Stimulated activated CD8-positive, alpha-beta memory T cell treated with anti-CD3 and anti-CD28 coated beads, Interleukin-15, amount 100 ng/mL, for 1 hour (primary cell): ENCODE measurements around the gene TBX1.
A peak's percentile ranks its signal among the peaks of the same experiment; 100 is the strongest.
"Not testable (repeated sequence)": the region's sequence is repeated elsewhere in the genome, so short reads cannot be mapped to it uniquely, and the experiment has no call there.

Experiments
- DNase-seq: peaks from one replicate; pipeline ENCODE4 v3.0.0-alpha.2; 2020; ENCODE audit warnings: low read depth

TBX1 gene

DNA sequence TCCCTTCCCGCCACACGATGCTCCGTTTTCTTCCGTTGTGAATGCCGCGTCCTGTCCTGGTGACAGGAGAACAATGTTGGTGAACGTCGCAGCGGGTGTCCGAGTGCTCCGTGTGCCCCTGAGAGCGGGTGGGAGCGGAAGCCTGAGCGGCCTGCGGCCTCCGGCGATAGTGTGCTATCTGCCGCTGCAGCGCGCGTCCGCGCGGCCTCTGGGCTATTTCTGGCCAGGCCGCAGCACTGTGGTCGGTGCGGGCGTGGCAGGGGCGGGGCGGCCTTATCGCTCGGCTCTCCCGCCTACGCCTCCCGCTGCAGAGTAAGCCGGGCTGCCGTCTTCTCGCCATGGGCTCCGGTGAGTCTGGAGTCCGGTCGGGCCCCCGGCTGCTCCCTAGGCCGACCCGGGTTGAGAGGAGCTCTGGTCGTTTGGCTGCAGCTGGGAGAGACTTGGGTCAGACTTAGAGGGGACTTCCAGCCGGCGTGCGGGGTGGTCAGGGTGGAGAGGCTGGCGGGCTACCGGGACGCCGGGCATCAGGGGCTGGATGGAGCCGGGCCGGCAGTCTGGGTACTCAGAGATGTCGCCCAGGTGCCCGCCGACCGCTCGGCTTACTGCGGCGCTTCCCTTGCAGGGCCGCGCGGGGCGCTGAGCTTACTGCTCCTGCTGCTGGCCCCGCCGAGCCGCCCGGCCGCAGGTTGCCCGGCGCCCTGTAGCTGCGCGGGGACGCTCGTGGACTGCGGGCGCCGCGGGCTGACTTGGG, 37.2 kb upstream of the TBX1 start, which contains the start of gene GP1BB:
TSS of gene GP1BB (plus strand) at position 308 of the 751 bp plus-strand sequence. CDS start at position 339, 31 bp downstream.
- DNase-seq, result no peak

DNA sequence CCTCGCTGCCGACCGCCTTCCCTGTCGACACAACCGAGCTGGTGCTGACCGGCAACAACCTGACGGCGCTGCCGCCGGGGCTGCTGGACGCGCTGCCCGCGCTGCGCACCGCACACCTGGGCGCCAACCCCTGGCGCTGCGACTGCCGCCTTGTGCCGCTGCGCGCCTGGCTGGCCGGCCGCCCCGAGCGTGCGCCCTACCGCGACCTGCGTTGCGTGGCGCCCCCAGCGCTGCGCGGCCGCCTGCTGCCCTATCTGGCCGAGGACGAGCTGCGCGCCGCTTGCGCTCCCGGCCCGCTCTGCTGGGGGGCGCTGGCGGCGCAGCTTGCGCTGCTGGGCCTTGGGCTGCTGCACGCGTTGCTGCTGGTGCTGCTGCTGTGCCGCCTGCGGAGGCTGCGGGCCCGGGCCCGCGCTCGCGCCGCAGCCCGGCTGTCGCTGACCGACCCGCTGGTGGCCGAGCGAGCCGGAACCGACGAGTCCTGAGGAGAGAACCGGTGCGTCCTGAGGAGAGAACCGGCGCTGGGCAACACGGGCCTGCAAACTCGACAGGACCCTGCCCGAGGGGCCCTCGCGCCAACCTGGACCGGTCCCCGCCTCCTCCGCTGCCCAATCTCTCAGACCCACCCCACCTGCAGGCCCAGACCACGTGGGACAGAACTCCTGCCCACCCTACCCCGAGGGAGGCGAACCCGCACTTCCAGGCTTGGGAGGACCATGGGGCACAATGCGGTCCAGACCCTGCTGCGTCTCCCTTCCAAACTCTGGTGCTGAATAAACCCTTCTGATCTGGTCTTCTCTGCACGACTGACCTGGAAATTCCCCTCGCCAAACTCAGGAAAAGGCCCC, 36.4 kb upstream of the TBX1 start:
- no peak for DNase-seq

DNA sequence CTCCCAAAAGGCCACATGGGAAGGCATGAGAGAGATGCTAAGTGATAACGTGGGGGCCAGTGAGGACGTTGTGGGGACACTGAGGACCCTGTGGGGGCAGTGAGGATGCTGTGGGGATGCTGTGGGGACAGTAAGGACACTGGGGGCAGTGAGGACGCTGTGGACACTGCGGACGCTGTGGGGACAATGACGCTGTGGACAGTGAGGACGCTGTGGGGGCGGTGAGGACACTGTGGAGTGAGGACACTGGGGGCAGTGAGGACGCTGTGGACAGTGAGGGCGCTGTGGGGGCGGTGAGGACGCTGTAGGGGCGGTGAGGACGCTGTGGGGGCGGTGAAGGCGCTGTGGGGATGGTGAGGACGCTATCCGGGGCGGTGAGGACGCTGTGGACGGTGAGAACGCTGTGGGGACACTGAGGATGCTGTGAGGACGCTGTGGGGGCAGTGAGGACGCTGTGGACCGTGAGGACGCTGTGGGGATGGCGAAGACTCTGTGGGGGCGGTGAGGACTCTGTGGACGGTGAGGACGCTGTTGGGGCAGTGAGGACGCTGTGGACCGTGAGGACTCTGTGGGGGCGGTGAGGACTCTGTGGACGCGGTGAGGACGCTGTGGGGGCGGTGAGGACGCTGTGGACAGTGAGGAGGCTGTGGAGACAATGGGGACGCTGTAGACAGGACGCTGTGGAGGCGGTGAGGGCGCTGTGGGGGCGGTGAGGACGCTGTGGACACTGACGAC, 35.5 kb upstream of the TBX1 start:
- no peak for DNase-seq

DNA sequence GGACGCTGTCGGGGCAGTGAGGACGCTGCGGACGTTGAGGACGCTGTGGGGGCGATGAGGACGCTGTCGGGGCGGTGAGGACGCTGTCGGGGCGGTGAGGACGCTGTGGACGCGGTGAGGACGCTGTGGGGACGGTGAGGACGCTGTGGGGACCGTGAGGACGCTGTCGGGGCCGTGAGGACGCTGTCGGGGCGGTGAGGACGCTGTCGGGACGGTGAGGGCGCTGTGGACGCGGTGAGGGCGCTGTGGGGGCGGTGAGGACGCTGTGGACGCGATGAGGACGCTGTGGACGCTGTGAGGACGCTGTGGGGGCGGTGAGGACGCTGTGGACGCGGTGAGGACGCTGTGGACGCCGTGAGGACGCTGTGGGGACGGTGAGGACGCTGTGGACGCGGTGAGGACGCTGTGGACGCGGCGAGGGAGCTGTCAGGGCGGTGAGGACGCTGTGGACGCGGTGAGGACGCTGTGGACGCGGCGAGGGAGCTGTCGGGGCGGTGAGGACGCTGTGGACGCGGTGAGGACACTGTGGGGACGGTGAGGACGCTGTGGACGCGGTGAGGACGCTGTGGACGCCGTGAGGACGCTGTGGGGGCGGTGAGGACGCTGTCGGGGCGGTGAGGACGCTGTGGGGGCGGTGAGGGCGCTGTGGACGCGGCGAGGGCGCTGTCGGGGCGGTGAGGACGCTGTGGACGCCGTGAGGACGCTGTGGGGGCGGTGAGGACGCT, 34.4 kb upstream of the TBX1 start:
- not testable (repeated sequence) for DNase-seq

DNA sequence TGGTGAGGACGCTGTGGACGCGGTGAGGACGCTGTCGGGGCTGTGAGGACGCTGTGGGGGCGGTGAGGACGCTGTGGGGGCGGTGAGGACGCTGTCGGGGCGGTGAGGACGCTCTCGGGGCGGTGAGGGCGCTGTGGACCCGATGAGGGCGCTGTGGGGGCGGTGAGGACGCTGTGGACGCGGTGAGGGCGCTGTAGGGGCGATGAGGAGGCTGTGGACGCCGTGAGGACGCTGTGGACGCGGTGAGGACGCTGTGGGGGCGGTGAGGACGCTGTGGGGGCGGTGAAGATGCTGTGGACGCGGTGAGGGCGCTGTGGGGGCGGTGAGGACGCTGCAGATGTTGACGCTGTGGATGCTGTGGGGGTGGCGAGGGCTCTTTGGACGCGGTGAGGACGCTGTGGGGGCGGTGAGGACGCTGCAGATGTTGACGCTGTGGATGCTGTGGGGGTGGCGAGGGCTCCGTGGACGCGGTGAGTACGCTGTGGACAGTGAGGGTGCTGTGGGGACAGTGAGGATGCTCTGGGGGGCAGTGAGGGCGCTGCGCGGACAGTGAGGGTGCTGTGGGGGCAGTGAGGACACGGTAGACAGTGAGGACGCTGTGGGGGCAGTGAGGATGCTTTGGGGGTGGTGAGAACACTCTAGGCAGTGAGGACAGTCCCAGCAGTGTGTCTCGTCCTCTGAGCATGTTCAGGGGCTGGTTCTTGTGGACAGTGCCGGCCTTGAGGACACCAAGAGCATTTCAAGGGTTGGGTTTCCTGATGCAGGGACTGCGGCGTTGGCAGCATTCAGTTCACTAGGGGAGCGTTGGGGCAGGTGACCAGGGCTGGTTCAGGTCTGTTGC, 33.0 kb upstream of the TBX1 start:
- no peak for DNase-seq

GRCh38 chr22:19728271-19728670, 32.3 kb upstream of the TBX1 start:
- DNase-seq, result no peak

DNA sequence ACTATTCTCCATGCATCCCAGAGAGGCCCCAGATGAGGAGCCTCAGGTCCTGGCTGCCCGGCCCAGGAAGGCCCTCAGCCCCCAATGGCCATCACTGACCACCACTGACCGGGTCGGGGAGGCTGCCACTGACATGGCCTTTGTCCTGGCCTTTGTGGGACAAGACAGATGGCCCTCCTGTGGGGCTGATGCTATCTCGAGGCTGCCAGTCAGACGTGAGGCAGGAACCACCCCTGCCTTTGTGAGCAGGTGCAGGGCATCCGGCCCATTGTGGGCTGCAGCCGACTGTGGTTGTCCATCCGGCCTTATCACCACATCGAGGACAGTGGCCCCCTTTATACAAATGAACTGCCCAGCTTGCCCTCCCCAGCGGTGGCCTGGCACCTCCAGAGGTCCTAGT, 31.7 kb upstream of the TBX1 start:
- no peak for DNase-seq

DNA sequence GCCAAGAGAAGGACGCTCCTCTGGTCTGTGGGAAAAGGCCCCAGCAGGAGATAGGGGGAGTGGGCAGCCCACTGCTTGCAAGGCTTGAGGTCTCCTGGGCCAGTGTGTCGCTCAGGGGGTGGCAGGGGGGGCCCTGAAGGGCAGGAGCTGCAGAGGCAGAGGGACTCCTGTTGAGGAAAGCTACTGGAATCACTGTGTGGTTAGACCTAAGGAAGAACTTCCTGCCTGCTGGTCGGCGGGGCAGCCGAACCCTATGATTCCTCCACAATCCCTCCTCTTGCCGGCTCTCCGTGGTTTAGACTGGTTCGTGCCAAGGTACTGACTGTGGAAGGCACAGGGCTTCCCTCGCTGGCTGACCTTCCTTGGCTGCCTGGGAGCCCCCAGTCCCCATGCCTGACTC, 31.1 kb upstream of the TBX1 start:
- DNase-seq, result no peak

- no peak for DNase-seq
Measured at GRCh38 chr22:19730198-19730597, 30.4 kb upstream of the TBX1 start.

DNA sequence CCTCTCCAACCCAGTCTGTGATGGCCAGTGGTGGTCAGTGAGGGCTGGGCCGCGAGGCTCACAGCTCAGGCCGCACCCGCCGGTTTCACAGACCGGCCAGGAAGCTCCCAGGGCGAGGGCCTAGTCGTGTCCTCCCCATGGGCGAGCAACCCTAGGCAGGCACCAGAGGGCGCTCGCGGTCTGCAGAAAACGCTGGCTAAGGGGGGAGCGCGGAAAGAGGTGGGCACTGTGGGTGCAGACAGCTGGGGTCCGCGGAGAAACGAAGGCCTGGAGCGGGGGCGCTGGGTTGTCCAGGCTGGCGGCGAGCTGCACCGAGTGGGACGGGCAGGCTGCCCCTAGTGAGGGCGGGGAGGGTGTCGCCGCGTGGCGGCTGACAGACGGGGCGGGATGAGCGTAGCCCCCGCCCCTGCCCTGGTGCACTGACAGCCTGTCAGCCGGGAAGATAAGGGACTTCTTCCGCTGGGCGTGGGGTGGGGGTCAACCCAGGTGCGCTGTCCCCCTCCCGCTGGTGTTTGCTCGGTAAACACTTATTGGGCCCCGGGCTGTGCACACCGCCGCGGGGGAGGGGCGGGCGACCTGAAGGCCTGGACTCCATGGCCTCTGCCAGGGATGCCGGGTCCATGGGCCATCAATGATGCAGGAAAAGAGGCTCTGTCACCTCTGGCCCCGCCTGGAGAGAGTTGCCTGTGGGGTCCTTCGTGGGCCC, 29.8 kb upstream of the TBX1 start:
- peak; percentile 84 for DNase-seq

- no peak for DNase-seq
Measured at GRCh38 chr22:19731361-19732135, 29.0 kb upstream of the TBX1 start.

DNA sequence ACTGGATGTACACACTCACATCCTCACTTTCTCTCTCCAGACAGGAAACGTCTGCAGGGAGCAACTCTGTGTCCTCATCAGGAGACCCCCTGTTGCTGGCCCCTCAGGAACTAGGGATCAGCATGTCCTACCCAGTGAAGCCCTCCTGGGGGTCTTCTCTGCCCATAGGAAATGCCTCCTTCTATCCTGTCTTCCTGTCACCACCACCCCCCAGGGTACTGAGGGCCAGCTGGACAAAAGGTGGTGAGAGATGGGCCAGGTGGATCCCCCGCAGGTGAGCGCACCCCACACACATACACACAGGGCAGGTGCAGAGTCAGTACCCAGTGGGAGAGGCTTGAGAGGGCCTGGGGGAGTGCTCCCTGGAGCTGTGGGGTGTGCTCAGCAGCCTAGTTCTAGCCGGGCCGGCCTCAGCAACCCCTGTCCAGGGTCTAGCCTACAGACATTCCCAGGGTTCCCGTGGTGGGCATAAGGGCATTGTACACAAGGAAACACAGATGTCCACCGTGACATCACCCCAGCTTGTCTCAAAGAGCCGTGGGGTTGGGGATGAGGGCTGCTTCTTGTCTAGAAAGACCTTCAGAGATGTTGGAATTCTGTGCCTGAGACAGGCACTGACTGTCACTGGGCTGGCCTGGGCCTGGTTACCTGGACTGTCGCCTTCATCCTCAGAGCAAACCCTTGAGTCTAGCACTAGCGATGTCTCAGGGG, 28.0 kb upstream of the TBX1 start:
- DNase-seq, result no peak

DNA sequence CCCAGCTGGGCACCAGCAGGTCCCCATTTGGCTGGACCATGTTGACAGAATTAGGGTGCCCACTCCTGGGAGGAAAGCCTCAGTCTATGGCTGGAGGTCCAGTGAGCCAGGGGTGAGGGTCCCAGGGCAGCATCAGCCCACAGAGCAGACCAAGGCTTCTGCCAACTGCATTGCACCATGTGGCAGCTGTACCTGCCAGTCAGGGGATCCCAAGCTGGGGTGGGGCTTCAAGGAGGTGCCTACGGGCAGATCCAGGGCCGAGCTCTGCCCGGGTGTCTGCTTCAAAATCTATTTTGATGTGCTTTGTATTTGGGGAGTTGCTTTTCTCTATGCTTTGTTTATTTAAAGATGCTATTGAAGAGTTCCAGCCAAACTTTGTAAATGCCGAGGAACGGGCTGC, 26.8 kb upstream of the TBX1 start:
- no peak for DNase-seq

GRCh38 chr22:19734163-19734562, 26.4 kb upstream of the TBX1 start:
- no peak for DNase-seq

DNA sequence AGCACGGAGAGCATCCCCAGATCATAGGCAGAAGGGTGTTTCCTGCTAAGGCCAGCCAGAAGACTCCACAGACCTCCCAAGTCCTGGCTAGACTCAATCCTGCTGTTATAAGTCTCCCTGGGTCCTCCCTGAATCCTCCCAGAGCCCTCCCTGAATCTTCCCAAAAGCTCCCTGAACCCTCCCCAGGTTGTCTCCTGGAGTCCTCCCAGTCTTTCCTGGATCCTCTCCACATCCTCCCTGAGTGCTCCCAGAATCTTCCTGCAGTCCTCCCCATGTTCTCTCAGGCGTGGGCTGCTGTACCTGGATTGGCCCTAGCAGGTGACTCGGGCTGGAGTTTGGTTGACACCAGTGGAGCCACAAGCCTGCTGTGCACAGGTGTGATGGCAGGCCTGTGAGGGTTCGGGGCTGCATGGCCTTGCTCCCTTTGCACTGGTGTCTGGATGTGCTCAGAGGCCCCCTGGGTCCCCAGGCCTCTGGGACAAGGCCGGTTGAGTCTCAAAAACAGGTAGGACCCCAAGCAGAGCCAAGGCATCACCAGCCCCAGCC, 25.7 kb upstream of the TBX1 start:
- DNase-seq, result no peak

- DNase-seq, result no peak
Measured at GRCh38 chr22:19735665-19736510, 24.7 kb upstream of the TBX1 start.

- no peak for DNase-seq
Measured at GRCh38 chr22:19737846-19738663, 22.5 kb upstream of the TBX1 start.
